PC-3 (cell line): ENCODE results near the gene DSCAM.

ENCODE experiments used
- EZH2 ChIP-seq: fragments of 300-600 bp; sonication (generic); IDR thresholded peaks from one replicate; pipeline ENCODE4 v1.6.1; 2017; ENCODE audit warnings: antibody characterized with exemption, mild to moderate bottlenecking, low read length; ENCODE audit not compliant: unreplicated experiment
- TF ChIP-seq, protein P1 (sequence below): fragments of 300-600 bp; sonication (generic); conservative IDR thresholded peaks from 2 replicates; pipeline ENCODE4 v1.5.1; 2017; ENCODE audit warnings: antibody characterized with exemption, low read depth, mild to moderate bottlenecking, low read length

- TF ChIP-seq, protein P1, sequence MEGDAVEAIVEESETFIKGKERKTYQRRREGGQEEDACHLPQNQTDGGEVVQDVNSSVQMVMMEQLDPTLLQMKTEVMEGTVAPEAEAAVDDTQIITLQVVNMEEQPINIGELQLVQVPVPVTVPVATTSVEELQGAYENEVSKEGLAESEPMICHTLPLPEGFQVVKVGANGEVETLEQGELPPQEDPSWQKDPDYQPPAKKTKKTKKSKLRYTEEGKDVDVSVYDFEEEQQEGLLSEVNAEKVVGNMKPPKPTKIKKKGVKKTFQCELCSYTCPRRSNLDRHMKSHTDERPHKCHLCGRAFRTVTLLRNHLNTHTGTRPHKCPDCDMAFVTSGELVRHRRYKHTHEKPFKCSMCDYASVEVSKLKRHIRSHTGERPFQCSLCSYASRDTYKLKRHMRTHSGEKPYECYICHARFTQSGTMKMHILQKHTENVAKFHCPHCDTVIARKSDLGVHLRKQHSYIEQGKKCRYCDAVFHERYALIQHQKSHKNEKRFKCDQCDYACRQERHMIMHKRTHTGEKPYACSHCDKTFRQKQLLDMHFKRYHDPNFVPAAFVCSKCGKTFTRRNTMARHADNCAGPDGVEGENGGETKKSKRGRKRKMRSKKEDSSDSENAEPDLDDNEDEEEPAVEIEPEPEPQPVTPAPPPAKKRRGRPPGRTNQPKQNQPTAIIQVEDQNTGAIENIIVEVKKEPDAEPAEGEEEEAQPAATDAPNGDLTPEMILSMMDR: no peak
- no peak for TF ChIP-seq EZH2
Measured at GRCh38 chr21:40011371-40011770, 835.6 kb downstream of the DSCAM start.
